Measurements from ENCODE around the gene MAP2K3. TPM values are rescaled to one million over a fixed set of nuclear protein-coding genes. Genes with fewer than 3 reads are reported as not detected.
A peak's percentile ranks its signal among the peaks of the same experiment; 100 is the strongest.

MAP2K3 gene
- total RNA-seq, 1 donor from 2014 or later = 24.7 TPM

DNA sequence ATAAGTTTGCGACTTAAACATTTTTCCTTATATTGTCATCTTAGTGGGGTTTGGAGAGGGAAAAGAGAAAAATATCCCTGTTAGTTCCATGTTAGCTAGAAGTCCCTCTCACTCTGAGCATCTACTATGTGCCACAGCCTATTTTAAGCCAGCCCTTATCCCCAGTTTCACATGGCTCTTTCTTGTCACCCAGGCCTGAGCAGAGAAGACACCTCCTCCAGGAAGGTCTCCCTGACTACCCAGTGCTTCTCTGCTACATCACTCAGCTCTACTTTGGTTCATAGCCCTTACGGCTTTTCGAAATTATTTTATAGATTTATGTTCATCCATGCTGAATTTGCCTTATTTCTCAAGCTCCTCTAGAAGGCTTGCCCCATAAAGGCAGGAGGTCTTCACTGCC, 7.2 kb upstream of the MAP2K3 start:
- DNase-seq (ENCODE audit: low read depth) = no peak
- H3K4me3 ChIP-seq (ENCODE audit: low read depth, low read length) = no peak overlapping the region
- TF ChIP-seq, protein P1, sequence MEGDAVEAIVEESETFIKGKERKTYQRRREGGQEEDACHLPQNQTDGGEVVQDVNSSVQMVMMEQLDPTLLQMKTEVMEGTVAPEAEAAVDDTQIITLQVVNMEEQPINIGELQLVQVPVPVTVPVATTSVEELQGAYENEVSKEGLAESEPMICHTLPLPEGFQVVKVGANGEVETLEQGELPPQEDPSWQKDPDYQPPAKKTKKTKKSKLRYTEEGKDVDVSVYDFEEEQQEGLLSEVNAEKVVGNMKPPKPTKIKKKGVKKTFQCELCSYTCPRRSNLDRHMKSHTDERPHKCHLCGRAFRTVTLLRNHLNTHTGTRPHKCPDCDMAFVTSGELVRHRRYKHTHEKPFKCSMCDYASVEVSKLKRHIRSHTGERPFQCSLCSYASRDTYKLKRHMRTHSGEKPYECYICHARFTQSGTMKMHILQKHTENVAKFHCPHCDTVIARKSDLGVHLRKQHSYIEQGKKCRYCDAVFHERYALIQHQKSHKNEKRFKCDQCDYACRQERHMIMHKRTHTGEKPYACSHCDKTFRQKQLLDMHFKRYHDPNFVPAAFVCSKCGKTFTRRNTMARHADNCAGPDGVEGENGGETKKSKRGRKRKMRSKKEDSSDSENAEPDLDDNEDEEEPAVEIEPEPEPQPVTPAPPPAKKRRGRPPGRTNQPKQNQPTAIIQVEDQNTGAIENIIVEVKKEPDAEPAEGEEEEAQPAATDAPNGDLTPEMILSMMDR (conservative IDR thresholded peaks at IDR 0.05; ENCODE audit: low read depth, low read length) = no peak

DNA sequence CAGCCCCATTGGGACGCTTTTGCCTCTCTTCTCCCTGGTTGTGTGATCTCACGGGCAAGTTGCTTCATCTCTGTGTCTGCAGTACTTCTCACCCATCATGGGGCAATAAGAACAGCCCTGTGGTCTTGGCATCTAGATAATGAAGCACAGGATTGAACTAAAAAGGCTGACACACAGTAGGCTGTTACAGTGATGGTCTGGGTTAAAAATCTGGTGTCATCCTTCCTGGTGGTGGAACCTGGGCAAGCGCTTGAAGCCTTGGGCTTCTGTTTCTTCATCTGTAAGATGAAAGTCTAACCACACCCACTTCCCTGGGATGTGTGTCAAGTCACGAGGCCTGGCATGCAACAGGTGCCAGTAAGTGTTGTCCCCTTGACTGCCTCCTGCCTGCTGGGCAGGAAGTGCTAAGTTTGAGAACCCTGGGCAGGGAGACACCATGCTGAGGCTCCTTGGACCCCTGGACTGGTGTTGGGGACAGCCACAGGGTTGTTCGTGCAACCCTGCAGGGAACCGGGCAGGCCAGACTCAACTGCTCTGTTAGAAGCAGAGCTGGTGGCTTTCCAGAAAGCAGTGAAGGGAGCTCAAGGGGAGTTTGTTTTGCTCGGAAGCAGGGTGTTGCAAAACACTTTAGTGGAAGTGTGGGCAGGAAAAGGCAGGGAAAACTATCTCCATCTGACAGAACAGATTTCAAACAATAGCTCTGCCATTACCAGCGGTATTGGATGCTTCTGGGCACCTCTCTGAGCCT, 5.9 kb upstream of the MAP2K3 start:
- DNase-seq (ENCODE audit: low read depth) = no peak
- no peak overlapping the region for H3K4me3 ChIP-seq (ENCODE audit: low read depth, low read length)
- TF ChIP-seq, protein P1 (conservative IDR thresholded peaks at IDR 0.05; ENCODE audit: low read depth, low read length) = peak; percentile 31

DNA sequence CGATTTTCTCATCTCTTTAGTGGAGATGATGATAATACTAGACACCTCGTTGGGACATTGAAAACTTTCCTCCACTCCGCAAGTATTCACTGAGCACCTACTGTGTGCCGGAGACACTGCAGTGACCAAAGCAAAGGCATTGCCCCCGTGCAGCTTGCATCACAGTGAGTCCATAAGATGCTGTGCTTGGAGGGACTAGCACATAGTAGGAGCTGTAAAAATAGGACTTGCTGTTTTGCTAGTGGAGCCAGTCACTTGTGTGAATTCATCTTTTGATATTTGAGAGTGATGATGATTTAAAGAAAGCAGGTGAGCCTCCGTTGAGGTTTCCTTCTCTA, 5.3 kb upstream of the MAP2K3 start:
- DNase-seq (ENCODE audit: low read depth) = no peak
- no peak overlapping the region for H3K4me3 ChIP-seq (ENCODE audit: low read depth, low read length)
- TF ChIP-seq, protein P1 (conservative IDR thresholded peaks at IDR 0.05; ENCODE audit: low read depth, low read length) = no peak

DNA sequence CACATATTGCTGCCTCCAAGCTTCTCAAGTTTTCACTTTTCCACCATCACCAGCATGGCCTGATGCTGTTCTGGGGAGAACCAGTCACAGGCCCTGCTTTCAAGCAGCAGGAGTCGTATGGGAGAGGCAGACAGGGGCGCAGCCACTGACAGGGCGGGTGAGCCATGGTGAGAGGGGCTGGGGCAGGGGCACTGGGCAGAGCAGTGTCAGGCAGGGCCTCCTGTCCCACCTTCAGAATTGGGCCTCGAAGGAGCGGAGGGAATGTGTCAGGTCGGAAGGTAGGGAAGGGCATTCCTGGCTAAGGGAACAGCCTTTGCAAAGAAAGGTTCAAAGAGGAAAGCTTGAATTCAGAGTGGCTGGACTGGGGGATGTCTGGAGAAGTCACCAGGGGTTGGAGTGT, 4.9 kb upstream of the MAP2K3 start:
- TF ChIP-seq, protein P1 (conservative IDR thresholded peaks at IDR 0.05; ENCODE audit: low read depth, low read length) = no peak
- no peak for DNase-seq (ENCODE audit: low read depth)
- no peak overlapping the region for H3K4me3 ChIP-seq (ENCODE audit: low read depth, low read length)

DNA sequence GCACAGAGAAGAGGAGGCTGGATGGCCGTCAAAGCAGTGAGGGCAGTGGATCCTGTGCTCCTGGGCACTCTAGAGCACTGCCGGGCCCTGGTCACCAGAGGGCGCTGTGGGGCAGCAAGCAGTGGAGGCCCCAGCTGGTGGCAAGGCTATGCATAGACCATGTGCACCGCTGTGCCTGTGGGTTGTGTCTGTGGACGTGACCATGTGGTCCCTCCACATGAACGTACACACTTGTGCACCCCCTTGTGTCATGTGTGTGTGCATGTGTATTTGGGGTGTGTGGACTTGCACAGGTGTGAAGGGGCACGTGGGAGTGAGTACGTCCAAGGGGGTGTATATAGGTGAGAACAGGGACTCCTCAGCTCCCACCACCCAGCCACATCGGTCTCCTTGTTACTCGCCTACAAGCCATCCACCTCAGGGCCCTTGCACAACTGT, 4.4 kb upstream of the MAP2K3 start:
- TF ChIP-seq, protein P1 (conservative IDR thresholded peaks at IDR 0.05; ENCODE audit: low read depth, low read length) = peak; percentile 99
- H3K4me3 ChIP-seq (ENCODE audit: low read depth, low read length) = no peak overlapping the region
- DNase-seq (ENCODE audit: low read depth) = no peak

DNA sequence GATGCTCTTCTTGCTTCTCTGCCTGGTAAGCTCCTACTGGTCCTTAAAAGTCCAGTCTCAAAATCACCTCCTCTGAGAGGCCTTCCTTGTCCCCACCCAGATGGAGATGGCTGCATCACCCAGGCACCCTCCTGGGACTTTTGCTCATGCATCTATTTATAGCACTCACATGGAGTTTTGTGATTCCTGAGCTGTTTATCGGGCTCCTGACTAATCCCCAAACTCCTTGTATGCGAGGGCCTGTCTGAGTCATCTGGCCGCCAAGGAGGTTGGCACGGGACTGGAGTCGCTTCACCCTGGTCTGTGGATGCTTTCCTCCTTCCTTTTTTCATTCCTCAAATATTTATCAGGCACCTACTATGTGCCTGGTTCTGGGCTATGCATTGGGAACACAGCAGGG, 2.3 kb upstream of the MAP2K3 start:
- DNase-seq (ENCODE audit: low read depth) = peak; percentile 85
- TF ChIP-seq, protein P1 (conservative IDR thresholded peaks at IDR 0.05; ENCODE audit: low read depth, low read length) = no peak
- H3K4me3 ChIP-seq (ENCODE audit: low read depth, low read length) = no peak overlapping the region

DNA sequence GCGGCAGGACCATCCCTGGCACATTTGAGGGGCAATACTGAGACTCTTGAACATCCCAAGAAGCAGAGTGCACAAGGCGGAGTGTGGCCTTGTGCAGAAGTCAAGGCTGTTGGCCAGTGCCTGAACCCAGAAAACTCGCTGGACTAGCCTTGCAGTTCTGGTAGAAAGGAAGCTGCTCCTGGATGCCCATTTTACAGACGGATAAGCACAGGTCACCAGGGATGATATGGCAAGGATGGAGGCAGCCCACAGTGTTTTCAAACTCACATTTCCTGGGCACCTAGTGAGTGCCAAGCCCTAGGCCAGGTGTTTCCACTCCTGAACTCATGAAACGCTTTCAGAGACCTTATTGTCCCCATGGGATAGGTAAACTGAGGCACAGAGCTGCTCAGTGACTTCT, 1.7 kb upstream of the MAP2K3 start:
- no peak for DNase-seq (ENCODE audit: low read depth)
- TF ChIP-seq, protein P1 (conservative IDR thresholded peaks at IDR 0.05; ENCODE audit: low read depth, low read length) = no peak
- H3K4me3 ChIP-seq (ENCODE audit: low read depth, low read length) = no peak overlapping the region
